Raji (cell line): ENCODE results near the gene OGFOD2.

Experiments used
- POLR2A ChIP-seq: IDR thresholded peaks from 2 replicates; pipeline ENCODE4 v1.6.1; 2011; ENCODE audit warnings: low read depth, low read length, control low read depth; ENCODE audit not compliant: insufficient read depth

OGFOD2 gene

DNA sequence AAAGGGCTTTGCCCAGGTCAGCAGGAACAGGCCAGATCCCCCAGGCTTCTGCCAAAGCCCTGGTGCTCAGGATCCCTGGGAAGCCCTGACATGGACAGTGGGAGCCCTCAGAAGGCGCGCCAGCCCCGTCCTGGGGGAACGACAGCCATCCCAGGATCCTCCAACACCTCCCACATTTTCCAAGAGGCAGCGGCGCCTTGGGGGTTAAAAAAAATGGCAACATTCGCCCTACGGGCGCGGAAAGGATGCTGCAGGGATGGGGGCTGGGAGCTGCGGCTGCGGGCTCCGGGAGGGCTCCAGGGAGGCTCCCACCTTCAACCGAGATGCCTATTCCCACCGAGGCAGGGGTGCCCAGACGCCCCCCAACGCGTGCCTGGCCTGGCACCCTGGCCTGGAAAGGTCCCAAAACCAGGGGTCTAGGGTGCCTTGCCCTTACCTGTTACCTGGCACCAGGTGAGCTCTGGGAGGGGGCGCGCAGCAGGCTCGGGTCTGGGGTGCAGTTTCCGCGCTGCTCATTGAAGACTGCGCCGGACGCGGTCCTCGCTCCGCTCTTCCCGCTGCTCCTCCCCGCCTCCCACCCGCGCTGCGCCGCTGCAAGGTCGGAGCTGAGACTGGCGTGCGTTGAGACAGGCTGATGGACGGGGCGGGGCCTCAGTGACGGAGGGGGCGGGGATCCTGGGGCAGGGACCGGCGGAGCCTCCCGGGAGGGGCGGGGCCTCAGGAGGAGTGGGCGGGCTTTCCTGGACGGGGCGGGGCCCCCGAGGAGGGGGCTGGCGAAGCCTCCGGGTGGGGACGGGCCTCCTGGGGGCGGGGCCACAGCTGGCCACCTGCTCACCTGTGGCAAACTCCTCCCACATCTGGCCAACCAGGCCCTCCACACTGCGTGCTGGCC, 8.9 kb upstream of the OGFOD2 start, which contains the start of gene ABCB9:
ABCB9 (minus strand) TSS at position 613 of the 892 bp plus-strand sequence. CDS start 6,228 bp downstream, outside the sequence.
- TF ChIP-seq POLR2A, result peak; percentile 67

DNA sequence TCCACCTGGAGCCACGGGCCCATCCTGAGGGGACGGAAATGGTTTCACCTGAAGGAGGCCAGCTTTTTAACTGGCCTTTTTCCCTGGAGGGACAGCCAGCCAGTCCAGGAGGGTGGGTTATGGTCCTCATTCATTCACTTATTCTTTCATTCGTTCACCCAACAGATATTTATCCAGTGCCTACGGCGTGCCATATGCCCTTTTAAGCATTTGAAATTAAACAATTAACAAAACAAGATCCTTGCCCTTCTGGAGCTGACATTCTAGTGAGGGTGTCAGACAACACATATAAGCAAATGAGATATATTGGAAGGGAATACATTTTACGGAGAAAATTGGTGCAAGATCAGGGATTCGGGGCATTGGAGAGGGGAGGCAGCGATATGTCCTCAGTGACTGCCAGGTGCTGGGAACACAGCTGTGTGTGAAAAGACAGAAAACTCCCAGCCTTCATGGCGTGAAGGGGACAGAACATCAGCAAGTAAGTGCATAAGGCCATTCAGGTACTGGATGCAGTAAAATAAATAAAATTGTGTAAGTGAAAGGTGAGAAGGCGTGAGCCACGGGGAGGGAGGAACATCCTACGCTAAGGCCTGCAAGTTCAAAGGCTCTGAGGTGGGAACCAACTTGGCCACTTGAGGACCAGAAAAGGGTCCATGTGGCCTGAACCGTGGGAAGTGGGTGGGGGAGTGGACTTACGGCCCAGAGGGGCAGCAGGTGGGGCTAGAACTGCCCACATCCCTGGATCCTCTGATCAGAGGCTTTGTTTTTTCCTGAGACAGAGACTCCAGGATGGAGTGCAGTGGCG, 8.1 kb upstream of the OGFOD2 start:
- no peak for TF ChIP-seq POLR2A

DNA sequence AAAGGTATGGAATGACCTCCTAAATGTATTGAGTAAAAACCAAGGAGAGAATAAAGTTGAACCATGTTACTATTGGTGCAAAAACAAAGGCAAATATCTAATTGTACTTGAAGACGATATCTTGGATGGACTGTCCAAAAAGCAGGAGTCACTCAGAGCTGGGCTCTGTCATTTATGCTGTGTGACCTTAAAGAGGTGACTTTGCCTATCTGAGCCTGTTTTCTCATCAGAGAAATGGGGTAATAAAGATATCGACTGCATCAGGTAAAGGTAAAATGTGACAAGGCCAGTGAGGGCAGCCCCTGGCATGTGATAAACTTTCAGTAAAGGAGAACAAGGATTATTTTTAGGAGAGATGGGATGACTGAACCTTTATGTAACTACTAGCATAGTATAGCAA, 6.9 kb upstream of the OGFOD2 start:
- TF ChIP-seq POLR2A, result no peak

DNA sequence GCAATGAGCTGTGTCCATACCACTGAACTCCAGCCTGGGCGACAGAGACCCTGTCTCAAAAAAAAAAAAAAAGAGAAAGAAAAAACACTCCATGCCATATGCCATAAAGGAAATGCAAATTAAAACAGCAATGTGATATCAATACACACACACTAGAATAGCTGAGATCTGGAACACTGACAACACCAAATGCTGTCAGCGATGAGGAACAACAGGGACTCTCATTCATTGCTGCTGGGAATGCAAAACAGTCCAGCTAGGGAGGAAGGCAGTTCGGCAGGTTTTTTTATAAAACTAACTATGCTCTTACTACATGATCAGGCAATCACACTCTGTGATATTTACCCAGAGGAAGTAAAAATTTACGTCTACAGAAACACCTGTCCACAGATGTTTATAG, 5.4 kb upstream of the OGFOD2 start:
- no peak for TF ChIP-seq POLR2A

DNA sequence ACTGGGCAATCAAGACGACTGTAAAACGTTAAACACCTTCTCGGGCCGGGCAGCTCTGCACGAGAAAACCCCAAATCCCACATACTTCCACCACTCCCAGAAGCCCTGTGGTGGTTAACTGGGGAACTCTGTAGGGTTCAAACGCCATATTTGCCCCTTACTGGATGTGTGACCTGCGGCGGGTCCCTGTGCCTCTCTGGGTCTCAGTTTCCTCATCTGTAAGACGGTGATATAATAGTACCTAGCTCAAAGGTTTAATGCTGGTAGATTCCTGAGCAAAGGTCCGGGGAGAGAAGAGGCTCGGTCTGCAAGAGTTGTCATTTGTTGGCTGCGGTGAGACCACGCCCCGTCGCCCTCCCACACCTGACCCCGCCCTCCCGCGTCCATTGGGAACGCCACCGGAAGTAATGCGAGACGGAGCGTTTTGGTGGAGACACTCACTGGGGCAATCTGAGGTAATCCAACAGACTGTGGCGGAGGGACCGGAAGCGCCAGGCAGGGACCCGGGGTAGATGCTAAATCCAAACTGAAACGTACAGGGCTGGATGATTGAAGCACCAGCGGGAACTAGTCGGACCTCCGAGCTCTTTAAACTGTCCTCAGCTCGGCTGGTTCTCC, 661 bp upstream of the OGFOD2 start:
- TF ChIP-seq POLR2A, result peak; percentile 74

DNA sequence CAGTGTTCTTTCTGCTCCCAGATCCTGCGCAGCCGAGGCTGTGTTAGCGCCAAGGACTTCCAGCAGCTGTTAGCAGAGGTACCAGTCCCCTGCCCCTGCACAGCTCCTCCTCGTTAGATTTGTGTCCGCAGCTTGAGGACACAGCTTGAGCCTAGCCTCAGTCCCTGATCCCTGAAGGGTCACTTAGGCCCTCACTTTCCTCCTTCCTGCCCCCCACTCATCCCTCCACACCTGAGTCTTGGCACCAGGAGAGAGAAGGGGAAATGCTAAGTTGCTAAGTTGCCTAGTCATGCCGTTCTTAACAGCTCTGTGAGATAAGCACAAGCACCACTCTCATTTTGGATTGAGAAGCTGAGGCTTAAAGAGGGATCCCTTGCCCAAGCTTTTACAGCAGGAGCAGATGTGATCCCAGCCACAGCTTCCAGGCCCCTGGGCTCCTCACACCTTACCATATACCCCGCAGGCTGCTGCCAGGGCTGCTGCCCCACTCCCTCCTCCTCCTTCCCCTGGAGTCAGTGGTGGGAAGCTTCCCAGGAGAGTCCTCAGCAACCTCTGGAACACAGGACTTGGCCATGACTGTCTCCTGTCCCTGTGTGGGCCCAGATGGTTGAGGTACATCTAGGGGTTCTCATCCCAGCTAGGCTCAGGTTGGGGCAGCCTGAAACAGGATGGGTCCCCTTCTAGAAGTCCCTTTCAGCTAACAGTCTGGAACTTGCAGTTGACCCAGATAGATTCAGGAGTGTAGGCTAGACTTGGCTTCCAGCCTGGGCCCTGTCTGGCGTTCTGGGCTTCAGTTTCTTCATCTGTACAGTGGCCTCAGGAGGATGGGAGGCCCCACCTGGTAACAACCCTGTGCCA, 975 bp downstream of the OGFOD2 start:
- TF ChIP-seq POLR2A, result no peak

DNA sequence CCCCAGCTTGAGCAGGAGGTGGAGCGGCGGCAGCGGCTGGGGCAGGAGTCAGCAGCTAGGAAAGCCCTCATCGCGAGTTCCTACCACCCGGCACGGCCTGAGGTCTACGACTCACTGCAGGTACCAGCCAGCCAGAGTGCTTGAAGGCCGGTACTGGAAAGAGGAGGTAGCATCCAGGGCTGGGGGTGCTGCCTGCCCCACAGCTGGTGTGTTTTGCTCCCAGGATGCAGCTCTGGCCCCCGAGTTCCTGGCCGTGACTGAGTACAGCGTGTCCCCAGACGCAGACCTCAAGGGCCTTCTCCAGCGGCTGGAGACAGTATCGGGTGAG, 1.6 kb downstream of the OGFOD2 start:
- TF ChIP-seq POLR2A, result no peak

DNA sequence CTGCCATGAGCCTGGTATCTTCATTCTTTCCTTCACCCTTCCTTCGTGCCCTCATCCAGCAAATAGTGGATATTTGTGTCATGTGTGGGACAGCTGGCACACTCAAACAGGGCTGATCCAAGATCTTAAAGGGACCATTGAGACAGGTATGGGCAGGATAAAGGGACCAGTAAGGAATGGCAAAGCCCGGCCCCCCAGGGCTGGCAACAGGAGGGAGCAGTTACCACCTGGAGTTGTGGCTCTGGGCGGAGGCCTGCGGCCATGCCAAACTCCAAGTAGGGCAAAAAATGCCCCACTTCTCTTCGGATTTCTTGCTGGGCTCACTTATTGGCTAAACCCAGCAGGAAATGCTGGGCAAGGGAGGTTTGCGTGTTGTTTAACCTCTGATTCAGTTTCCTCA, 2.1 kb downstream of the OGFOD2 start:
- TF ChIP-seq POLR2A, result no peak

DNA sequence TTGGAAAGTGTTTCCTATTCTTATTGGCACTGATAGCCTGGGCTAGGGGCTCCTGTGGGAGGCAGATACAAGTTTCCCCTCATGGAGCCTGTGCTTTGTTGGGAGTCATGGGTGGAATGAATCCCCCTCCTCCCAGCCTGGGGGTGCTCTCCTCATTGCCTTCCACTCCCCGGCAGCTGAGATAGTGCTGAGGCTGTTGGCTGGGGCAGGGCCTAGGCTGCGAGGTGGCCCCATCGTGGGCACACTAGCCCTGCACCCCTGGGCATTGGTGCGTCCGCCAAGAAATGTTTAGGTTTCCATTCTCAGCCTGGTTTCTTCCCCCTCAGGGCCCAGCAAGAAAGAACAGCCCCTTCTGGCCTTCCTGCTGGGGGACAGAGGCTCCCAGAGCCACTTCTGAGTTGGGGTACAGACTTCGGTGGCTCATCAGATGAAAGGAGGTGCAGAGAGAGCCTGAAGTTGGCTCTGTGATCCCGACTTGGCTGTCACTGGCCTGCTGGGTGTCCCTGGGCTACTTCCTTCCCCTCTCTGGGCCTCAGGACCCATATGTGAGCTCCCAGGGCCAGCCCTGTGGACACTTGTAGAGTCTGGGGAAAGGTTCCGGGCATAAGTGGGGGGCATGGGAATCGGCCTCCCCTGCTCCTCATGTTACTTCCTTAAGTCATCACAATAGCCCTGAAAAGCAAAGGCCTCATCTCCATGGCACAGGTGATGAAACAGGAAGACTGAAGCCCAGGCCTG, 2.8 kb downstream of the OGFOD2 start:
- TF ChIP-seq POLR2A, result no peak

DNA sequence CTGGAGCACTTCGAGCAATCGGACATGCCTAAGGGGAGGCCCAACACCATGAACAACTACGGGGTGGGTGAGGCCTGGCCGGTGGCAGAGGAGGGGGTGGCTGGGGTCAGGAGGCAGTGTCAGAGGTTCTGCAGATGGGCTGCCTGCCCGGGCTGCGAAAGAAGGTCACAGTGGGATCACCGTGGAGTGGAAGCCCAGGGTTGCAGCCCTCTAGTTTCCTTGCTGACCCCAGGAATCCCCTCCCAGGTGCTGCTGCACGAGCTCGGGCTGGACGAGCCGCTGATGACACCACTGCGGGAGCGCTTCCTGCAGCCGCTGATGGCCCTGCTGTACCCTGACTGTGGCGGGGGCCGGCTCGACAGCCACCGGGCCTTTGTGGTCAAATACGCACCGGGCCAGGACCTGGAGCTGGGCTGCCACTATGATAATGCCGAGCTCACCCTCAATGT, 3.5 kb downstream of the OGFOD2 start:
- no peak for TF ChIP-seq POLR2A

DNA sequence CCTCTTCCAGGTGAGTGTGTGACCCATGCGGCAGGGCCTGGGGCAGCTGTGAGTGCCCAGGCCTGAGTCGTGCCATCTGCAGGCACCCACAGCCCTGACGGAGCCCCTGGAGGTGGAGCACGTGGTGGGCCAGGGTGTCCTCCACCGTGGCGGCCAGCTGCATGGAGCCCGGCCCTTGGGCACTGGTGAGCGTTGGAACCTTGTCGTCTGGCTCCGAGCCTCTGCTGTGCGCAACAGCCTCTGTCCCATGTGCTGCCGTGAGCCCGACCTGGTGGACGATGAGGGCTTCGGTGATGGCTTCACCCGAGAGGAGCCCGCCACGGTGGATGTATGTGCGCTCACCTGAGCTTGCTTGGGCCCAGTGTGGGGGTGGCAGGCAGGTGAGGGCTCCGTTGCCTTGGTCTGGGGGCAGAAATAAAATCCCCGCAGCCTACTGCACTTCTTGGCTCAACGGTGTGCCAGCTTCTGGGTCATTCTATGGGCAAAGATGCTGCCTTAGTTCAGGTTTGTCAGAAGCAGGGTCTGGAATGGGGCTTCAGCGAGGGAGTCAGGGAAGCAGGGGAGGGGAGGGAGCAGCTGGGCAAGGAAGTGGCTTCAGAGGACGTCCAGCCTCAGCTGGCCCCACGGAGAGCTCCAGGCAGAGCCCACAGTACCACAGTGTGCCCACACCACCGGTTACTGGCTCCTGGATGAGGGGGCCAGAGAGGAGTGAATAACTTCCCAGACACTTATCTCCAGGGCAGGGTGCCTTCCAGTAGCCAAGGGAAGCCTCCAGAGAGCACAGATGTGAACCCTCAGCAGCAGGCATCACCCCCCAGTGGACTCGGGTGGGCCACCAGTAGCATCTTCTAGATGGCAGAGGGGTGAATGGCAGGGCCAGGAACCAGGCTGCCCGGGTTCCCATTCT, 4.2 kb downstream of the OGFOD2 start:
- TF ChIP-seq POLR2A, result no peak

DNA sequence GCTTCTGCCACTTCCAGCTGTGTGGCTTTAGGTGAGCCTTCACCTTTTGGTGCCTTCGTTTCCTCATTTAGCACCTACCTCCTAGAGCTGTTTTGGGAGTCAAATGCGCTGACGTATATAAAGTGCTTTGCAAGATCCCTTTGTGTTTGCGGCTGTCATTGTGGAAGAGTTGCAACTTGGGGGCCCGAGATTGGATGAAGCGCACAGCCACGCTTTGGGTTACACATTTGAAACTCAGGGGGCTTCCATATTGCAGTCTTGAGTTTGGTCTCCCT, 4.8 kb downstream of the OGFOD2 start:
- TF ChIP-seq POLR2A, result no peak

DNA sequence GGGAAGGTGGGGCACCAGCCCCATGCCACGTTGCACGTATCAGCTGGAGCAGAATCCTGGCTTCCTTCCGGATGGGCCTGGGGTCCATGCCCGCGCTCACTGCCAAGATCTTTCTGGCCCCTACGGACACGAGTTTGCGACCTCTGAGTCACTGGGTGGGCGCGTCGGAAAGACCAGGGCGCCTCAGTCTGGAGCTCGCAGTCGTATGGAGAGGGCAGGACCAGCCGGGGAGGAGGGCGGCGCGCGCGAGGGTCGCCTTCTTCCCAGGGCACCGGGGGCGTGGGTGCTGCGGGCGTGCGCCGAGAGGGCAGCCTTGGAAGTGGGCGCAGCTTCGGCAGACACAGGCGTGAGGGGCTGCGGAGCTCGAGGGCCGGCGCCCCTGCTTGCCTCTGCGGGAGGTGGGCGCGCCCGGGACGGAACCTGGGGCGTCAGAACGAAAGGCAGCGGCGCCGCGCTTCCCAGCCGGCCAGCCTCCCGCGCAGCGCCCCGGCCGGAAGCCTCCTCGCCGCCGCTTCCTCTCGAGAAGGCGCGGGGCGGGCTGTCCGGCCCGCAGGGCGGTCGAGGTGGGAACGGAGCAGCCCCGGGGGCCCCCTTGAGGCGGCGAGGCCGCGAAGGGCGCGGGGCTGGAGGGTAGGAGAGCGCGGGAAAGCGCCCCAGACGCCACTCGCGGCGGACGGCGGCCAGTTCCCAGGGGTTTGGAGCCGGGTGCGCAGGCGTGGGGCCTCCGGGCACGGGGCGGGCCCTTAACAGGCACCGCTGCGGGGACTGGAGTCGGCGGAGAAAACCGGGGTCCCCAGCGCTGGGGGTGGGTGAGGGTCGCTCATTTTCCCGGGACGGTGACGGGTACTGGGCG, 5.4 kb downstream of the OGFOD2 start, which contains the start of gene ARL6IP4:
ARL6IP4 (plus strand) TSS at position 499 of the 853 bp plus-strand sequence. CDS start 459 bp downstream, outside the sequence.
- TF ChIP-seq POLR2A, result peak; percentile 58

DNA sequence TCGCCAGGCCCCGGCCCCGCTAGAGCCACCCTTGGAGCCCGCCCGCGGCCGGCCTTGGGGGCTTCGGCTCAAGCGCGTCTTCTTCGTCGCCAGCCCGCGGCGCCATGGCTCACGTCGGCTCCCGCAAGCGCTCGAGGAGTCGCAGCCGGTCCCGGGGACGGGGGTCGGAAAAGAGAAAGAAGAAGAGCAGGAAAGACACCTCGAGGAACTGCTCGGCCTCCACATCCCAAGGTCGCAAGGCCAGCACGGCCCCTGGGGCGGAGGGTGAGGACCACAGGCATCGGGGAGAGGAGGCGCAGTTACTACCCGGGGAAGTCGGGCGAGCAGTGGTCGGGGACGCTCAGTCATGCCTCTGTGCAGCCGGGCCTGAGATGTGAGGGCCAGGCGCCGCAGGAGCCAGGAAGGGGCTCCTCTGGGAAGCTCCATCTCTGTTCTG, 6.0 kb downstream of the OGFOD2 start:
- no peak for TF ChIP-seq POLR2A
